Adrenal gland (tissue), 5 donors: ENCODE results near the gene AXIN1.

ENCODE experiments used
- CTCF ChIP-seq, 6 experiments: fragments of 450-650 bp in 4 of 6; fragments of 200-600 bp in 2 of 6; sonication (generic) in 1 of 6; IDR thresholded peaks; 1 replicate in 5 of 6; 2 replicates in 1 of 6; pipeline versions ENCODE4 v1.5.1 to v1.8.0; 2016 to 2021; ENCODE audit warnings: antibody characterized with exemption in 6 of 6, mild to moderate bottlenecking in 2 of 6, moderate library complexity in 1 of 6
- POLR2A ChIP-seq, 2 donors: fragments of 450-650 bp; IDR thresholded peaks; one replicate each; pipeline ENCODE4 v1.6.1; 2017; ENCODE audit warnings: antibody characterized with exemption in 2 of 2, mild to moderate bottlenecking in 2 of 2, moderate library complexity in 1 of 2
- donor health status: DM: no; HTN: no; CAD: no.

GRCh38 chr16:379183-379960 lies 26.8 kb upstream of the AXIN1 start:
- TF ChIP-seq CTCF (IDR thresholded peaks at IDR 0.05) (no peak), POLR2A (IDR thresholded peaks at IDR 0.05) (no peak)
